HG02588 (cell line): ENCODE measurements around the gene CPSF3.
"Not testable (repeated sequence)": the region's sequence is repeated elsewhere in the genome, so short reads cannot be mapped to it uniquely, and the experiment has no call there.

ENCODE experiments used
- ATAC-seq: cut with Tn5 transposase; IDR thresholded peaks from one replicate; pipeline ENCODE4 v1.9.1; 2021; ENCODE audit warnings: mild to moderate bottlenecking, moderate library complexity; ENCODE audit not compliant: unreplicated experiment

CPSF3 gene

GRCh38 chr2:9497017-9497416, 73.6 kb downstream of the CPSF3 start:
- ATAC-seq: no peak

- no peak for ATAC-seq
Observed at GRCh38 chr2:9498210-9498609, 74.8 kb downstream of the CPSF3 start.

GRCh38 chr2:9508931-9509330, 85.5 kb downstream of the CPSF3 start:
- ATAC-seq: no peak

GRCh38 chr2:9513946-9514345, 90.5 kb downstream of the CPSF3 start:
- ATAC-seq: not testable (repeated sequence)

- no peak for ATAC-seq
Observed at GRCh38 chr2:9517118-9517782, 93.8 kb downstream of the CPSF3 start.

DNA sequence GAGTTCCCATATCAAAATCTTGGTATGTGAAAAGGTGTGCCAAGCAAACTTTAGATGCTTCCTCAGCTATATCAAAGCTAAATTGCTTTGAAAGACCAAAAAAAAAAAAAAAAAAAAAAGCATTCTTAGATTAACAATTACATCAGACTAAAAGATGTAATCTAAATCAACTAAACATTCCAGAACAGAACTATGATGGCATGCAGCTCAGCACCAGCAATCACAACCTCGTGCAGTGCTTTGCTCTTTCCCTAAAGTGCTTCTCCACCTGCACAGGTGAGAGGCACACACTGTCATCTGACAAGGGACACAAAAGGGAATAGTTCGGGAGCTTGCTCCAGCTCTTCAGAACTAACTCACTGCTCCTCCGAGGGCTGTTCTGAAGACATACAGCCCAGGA, 94.7 kb downstream of the CPSF3 start:
- ATAC-seq: no peak

DNA sequence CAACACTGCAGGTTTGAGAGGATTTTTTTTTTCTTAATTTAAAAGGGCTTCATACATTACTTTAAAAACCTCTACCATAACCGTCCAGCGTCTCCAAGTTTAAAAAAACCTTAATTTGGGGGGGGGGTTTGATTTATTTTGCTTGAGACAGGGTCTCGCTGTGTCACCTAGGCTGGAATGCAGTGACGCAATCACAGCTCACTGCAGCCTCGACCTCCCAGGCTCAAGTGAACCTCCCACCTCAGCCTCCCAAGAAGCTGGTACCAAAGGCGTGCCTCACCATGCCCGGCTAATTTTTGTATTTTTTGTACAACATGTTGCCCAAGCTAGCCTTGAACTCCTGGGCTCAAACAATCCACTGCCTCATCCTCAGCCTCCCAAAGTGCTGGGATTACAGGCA, 95.3 kb downstream of the CPSF3 start:
- no peak for ATAC-seq

DNA sequence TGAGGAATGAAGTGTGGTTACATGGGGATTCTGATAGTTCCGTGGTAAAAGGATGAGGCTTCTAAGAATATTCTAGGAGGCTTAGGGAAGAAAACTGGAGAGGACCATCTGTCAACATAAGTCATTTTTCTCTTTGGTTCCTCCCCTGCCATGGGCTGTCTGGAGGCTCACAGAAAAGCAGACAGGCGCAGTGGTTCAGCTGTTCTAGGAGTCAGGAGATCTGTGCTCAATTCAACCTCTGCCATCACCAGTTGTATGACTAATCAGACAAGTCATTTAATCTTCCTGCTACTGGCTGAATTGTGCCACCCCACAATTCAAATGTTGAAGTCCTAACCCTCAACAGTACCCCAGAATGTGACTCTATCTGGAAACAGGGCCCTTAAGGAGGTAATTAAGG, 95.8 kb downstream of the CPSF3 start:
- no peak for ATAC-seq
